A673 (cell line): Measurements from ENCODE around the gene BCAT1.

Experiments
- CTCF ChIP-seq: fragments of 300-800, 200-600 bp; sonication (generic); conservative IDR thresholded peaks from 2 replicates; pipeline ENCODE4 v1.5.1; 2017; ENCODE audit warnings: low read depth, mild to moderate bottlenecking, antibody characterized with exemption, low read length, moderate library complexity, mixed read lengths
- EZH2 ChIP-seq: fragments of 200-600 bp; sonication (generic); IDR thresholded peaks from 2 replicates; pipeline ENCODE4 v1.6.1; 2017; ENCODE audit warnings: borderline replicate concordance, low read depth, mild to moderate bottlenecking, mixed read lengths, antibody characterized with exemption, low read length; ENCODE audit not compliant: poor library complexity, severe bottlenecking

GRCh38 chr12:24895612-24896011 lies 53.3 kb downstream of the BCAT1 start:
- TF ChIP-seq CTCF (no peak), EZH2 (no peak)
